HEK293 (cell line): ENCODE data around the gene GRID2.

Experiments
- CTCF ChIA-PET: fragments of 350-600 bp; formaldehyde crosslinking; extraction: SDS; loops from one replicate; lab custom pipeline; 2021; ENCODE audit warnings: antibody characterized with exemption; lab: Yijun Ruan, JAX
- POLR2A ChIA-PET: fragments of 300-600 bp; formaldehyde crosslinking; extraction: SDS; loops from one replicate; lab custom pipeline; 2020; ENCODE audit warnings: antibody characterized with exemption, inconsistent platforms; lab: Yijun Ruan, JAX
- H3K27ac ChIP-seq: fragments of 200-500 bp; sonication (Bioruptor generic); 2 replicates; pipeline ENCODE4 v1.5.1; 2014; ENCODE audit warnings: low read depth, low read length, control low read depth, inconsistent platforms; ENCODE audit errors: extremely low read depth
- H3K36me3 ChIP-seq, 2 experiments: fragments of 200-500 bp in 1 of 2; sonication (Bioruptor generic) in 1 of 2; 1 replicate in 1 of 2; 2 replicates in 1 of 2; pipeline ENCODE4 v1.5.1; 2014 to 2017; ENCODE audit warnings: inconsistent platforms in 2 of 2, low read length in 2 of 2; ENCODE audit not compliant: control insufficient read depth in 2 of 2, insufficient read depth in 1 of 2
- H3K4me1 ChIP-seq: fragments of 200-500 bp; sonication (Bioruptor generic); 2 replicates; pipeline ENCODE4 v1.5.1; 2014; ENCODE audit warnings: mild to moderate bottlenecking, low read length, inconsistent platforms; ENCODE audit not compliant: control insufficient read depth, insufficient read depth
- H3K4me3 ChIP-seq: 2 replicates; pipeline ENCODE4 v1.5.1; 2011; ENCODE audit warnings: low read depth, mild to moderate bottlenecking, control low read depth, low read length, moderate library complexity
- H3K9me3 ChIP-seq: fragments of 200-500 bp; sonication (Bioruptor generic); 2 replicates; pipeline ENCODE4 v1.5.1; 2014; ENCODE audit warnings: low read depth, low read length, inconsistent platforms; ENCODE audit not compliant: control insufficient read depth, insufficient read depth
- HOXD13 ChIP-seq: sonication (generic); formaldehyde crosslinking; IDR thresholded peaks from 2 replicates; pipeline ENCODE4 v1.8.0; 2022; ENCODE audit warnings: missing genetic modification reagents, borderline replicate concordance
- KLF17 ChIP-seq: fragments of 450-650 bp; formaldehyde crosslinking; IDR thresholded peaks from 2 replicates; pipeline ENCODE4 v1.5.1; 2016; ENCODE audit warnings: missing biosample characterization, missing genetic modification characterization
- OVOL3 ChIP-seq: fragments of 450-650 bp; formaldehyde crosslinking; IDR thresholded peaks from 2 replicates; pipeline ENCODE4 v1.5.1; 2016; ENCODE audit warnings: missing biosample characterization, missing genetic modification characterization
- SALL2 ChIP-seq: fragments of 450-650 bp; formaldehyde crosslinking; IDR thresholded peaks from 2 replicates; pipeline ENCODE4 v1.5.0; 2017; ENCODE audit warnings: missing biosample characterization, mild to moderate bottlenecking, missing genetic modification characterization, borderline replicate concordance
- SP2 ChIP-seq: fragments of 450-650 bp; formaldehyde crosslinking; IDR thresholded peaks from 2 replicates; pipeline ENCODE4 v1.5.1; 2016; ENCODE audit warnings: missing biosample characterization, missing genetic modification characterization
- TRIM28 ChIP-seq: IDR thresholded peaks from 2 replicates; pipeline ENCODE4 v1.6.1; 2011; ENCODE audit warnings: low read length, control low read depth, borderline replicate concordance
- ZBTB26 ChIP-seq: fragments of 450-650 bp; formaldehyde crosslinking; optimal IDR thresholded peaks from 2 replicates; pipeline ENCODE3; 2016; ENCODE audit warnings: missing biosample characterization, mild to moderate bottlenecking, missing genetic modification characterization
- ZEB2 ChIP-seq: fragments of 450-650 bp; formaldehyde crosslinking; IDR thresholded peaks from 2 replicates; pipeline ENCODE4 v1.5.1; 2016; ENCODE audit warnings: missing biosample characterization, missing genetic modification characterization
- ZFP37 ChIP-seq: fragments of 450-650 bp; formaldehyde crosslinking; IDR thresholded peaks from 2 replicates; pipeline ENCODE4 v1.5.1; 2016; ENCODE audit warnings: missing biosample characterization, missing genetic modification characterization
- ZNF112 ChIP-seq: fragments of 450-650 bp; formaldehyde crosslinking; IDR thresholded peaks from 2 replicates; pipeline ENCODE4 v1.5.0; 2017; ENCODE audit warnings: missing biosample characterization, missing genetic modification characterization
- ZNF114 ChIP-seq: fragments of 450-650 bp; formaldehyde crosslinking; IDR thresholded peaks from 2 replicates; pipeline ENCODE4 v1.5.0; 2017; ENCODE audit warnings: missing biosample characterization, missing genetic modification characterization
- ZNF121 ChIP-seq: fragments of 450-650 bp; formaldehyde crosslinking; IDR thresholded peaks from 2 replicates; pipeline ENCODE4 v1.5.1; 2016; ENCODE audit warnings: missing biosample characterization, missing genetic modification characterization
- ZNF16 ChIP-seq: fragments of 450-650 bp; formaldehyde crosslinking; IDR thresholded peaks from 2 replicates; pipeline ENCODE4 v1.5.1; 2016; ENCODE audit warnings: low read depth, missing biosample characterization, missing genetic modification characterization
- ZNF169 ChIP-seq: fragments of 450-650 bp; formaldehyde crosslinking; IDR thresholded peaks from 2 replicates; pipeline ENCODE4 v1.5.1; 2016; ENCODE audit warnings: missing biosample characterization, missing genetic modification characterization
- ZNF174 ChIP-seq: fragments of 450-650 bp; formaldehyde crosslinking; IDR thresholded peaks from 2 replicates; pipeline ENCODE4 v1.5.0; 2017; ENCODE audit warnings: missing biosample characterization, mild to moderate bottlenecking, missing genetic modification characterization
- ZNF175 ChIP-seq: fragments of 450-650 bp; formaldehyde crosslinking; IDR thresholded peaks from 2 replicates; pipeline ENCODE4 v1.5.1; 2016; ENCODE audit warnings: missing biosample characterization, missing genetic modification characterization
- ZNF280C ChIP-seq: fragments of 450-650 bp; formaldehyde crosslinking; IDR thresholded peaks from 2 replicates; pipeline ENCODE4 v1.5.1; 2016; ENCODE audit warnings: missing biosample characterization, missing genetic modification characterization
- ZNF391 ChIP-seq: fragments of 450-650 bp; formaldehyde crosslinking; IDR thresholded peaks from 2 replicates; pipeline ENCODE4 v1.5.1; 2016; ENCODE audit warnings: low read depth, missing biosample characterization, missing genetic modification characterization, borderline replicate concordance
- ZNF426 ChIP-seq: fragments of 450-650 bp; formaldehyde crosslinking; IDR thresholded peaks from 2 replicates; pipeline ENCODE4 v1.5.1; 2017; ENCODE audit warnings: missing biosample characterization, missing genetic modification characterization, mild to moderate bottlenecking, inconsistent platforms, moderate library complexity
- ZNF473 ChIP-seq: fragments of 450-650 bp; formaldehyde crosslinking; IDR thresholded peaks from 2 replicates; pipeline ENCODE4 v1.5.1; 2017; ENCODE audit warnings: missing biosample characterization, missing genetic modification characterization
- ZNF510 ChIP-seq: fragments of 450-650 bp; formaldehyde crosslinking; IDR thresholded peaks from 2 replicates; pipeline ENCODE4 v1.5.1; 2018; ENCODE audit warnings: mild to moderate bottlenecking, missing genetic modification characterization, missing biosample characterization; ENCODE audit not compliant: insufficient replicate concordance
- ZNF514 ChIP-seq: fragments of 450-650 bp; formaldehyde crosslinking; IDR thresholded peaks from 2 replicates; pipeline ENCODE4 v1.5.1; 2016; ENCODE audit warnings: missing biosample characterization, missing genetic modification characterization
- ZNF548 ChIP-seq: fragments of 450-650 bp; formaldehyde crosslinking; IDR thresholded peaks from 2 replicates; pipeline ENCODE4 v1.5.1; 2016; ENCODE audit warnings: missing biosample characterization, missing genetic modification characterization
- ZNF629 ChIP-seq: fragments of 450-650 bp; formaldehyde crosslinking; IDR thresholded peaks from 2 replicates; pipeline ENCODE4 v1.5.1; 2017; ENCODE audit warnings: missing biosample characterization, missing genetic modification characterization
- ZNF639 ChIP-seq: fragments of 450-650 bp; formaldehyde crosslinking; IDR thresholded peaks from 2 replicates; pipeline ENCODE4 v1.5.1; 2016; ENCODE audit warnings: missing biosample characterization, missing genetic modification characterization
- ZNF777 ChIP-seq: fragments of 450-650 bp; formaldehyde crosslinking; IDR thresholded peaks from 2 replicates; pipeline ENCODE4 v1.5.1; 2017; ENCODE audit warnings: missing biosample characterization, missing genetic modification characterization, borderline replicate concordance
- ZSCAN30 ChIP-seq: fragments of 450-650 bp; IDR thresholded peaks from 2 replicates; pipeline ENCODE4 v1.5.1; 2018; ENCODE audit warnings: missing biosample characterization, mild to moderate bottlenecking, missing genetic modification characterization, moderate library complexity

GRID2 gene

GRCh38 chr4:92529510-92529909 lies 225.7 kb downstream of the GRID2 start:
- Histone ChIP-seq H3K9me3 (no peaks in the 10 kb centered on the region), H3K27ac (no peak overlapping the region), H3K4me1 (no peaks in the 10 kb centered on the region)
- CTCF ChIA-PET = no interaction called here
- POLR2A ChIA-PET = no interaction called here
- TF ChIP-seq OVOL3 (tag by site-specific recombination) = no peak
- no peak for TF ChIP-seq ZNF629
- TF ChIP-seq ZBTB26 = no peak
- TF ChIP-seq ZNF777 (tag by site-specific recombination) = no peak
- no peak for TF ChIP-seq ZSCAN30
- TF ChIP-seq ZEB2 (tag by site-specific recombination) = no peak
- no peak for TF ChIP-seq ZNF514 (tag by site-specific recombination)
- TF ChIP-seq ZNF174 = no peak
- TF ChIP-seq ZNF114 (tag by site-specific recombination) = no peak
- TF ChIP-seq, all 188 proteins: peak for 0
- H3K4me3 ChIP-seq = no peak overlapping the region
- H3K36me3 ChIP-seq = no peaks in the 10 kb centered on the region

- no peak overlapping the region for H3K4me3 ChIP-seq
- TF ChIP-seq ZSCAN30 (no peak), TRIM28 (no peak), ZNF175 (tag by site-specific recombination) (no peak), ZNF280C (tag by site-specific recombination) (no peak), ZNF473 (no peak), ZNF426 (no peak)
- TF ChIP-seq, all 188 proteins: peak for 0
- H3K27ac ChIP-seq = no peak overlapping the region
- no peaks in the 10 kb centered on the region for H3K36me3 ChIP-seq
- H3K9me3 ChIP-seq = no peaks in the 10 kb centered on the region
- POLR2A ChIA-PET = no interaction called here
- H3K4me1 ChIP-seq = no peaks in the 10 kb centered on the region
- CTCF ChIA-PET = no interaction called here
Observed at GRCh38 chr4:92535599-92535998, 231.8 kb downstream of the GRID2 start.

- no peak overlapping the region for H3K4me3 ChIP-seq
- H3K4me1 ChIP-seq = no peaks in the 10 kb centered on the region
- ChIA-PET CTCF (interaction anchor here (0.7 kb wide), 1 partner anchor 377 kb away, joined by 3 read pairs; no protein-coding TSS in a partner anchor), POLR2A (no interaction called here)
- H3K36me3 ChIP-seq = no peaks in the 10 kb centered on the region
- no peak for TF ChIP-seq SALL2
- no peak for TF ChIP-seq ZNF16 (tag by site-specific recombination)
- no peak for TF ChIP-seq SP2
- no peak for TF ChIP-seq ZNF169
- no peak for TF ChIP-seq ZNF121 (tag by site-specific recombination)
- no peaks in the 10 kb centered on the region for H3K9me3 ChIP-seq
- no peak overlapping the region for H3K27ac ChIP-seq
Observed at GRCh38 chr4:92551616-92552015, 247.8 kb downstream of the GRID2 start.

GRCh38 chr4:92566269-92566668 lies 262.5 kb downstream of the GRID2 start:
- Histone ChIP-seq H3K9me3 (no peaks in the 10 kb centered on the region), H3K27ac (no peak overlapping the region), H3K4me3 (no peak overlapping the region), H3K36me3 (no peaks in the 10 kb centered on the region), H3K4me1 (no peaks in the 10 kb centered on the region)
- CTCF ChIA-PET = no interaction called here
- POLR2A ChIA-PET = no interaction called here
- TF ChIP-seq ZNF510 = no peak
- no peak for TF ChIP-seq HOXD13 (CRISPR knock-in tag)
- TF ChIP-seq KLF17 (tag by site-specific recombination) = no peak
- no peak for TF ChIP-seq ZFP37 (tag by site-specific recombination)
- TF ChIP-seq ZNF112 (tag by site-specific recombination) = no peak
- TF ChIP-seq ZNF639 = no peak
- TF ChIP-seq ZNF391 (tag by site-specific recombination) = no peak
- no peak for TF ChIP-seq ZNF548 (tag by site-specific recombination)
